Ramos (cell line): ENCODE measurements around the gene MBTPS1.

ENCODE experiments used
- in situ Hi-C: fragments of 300-500 bp; cut with MboI; formaldehyde crosslinking; loops from one replicate; pipeline ENCODE4 v1.14.3; 2022; ENCODE audit warnings: low sequenced_read_pairs; ENCODE audit not compliant: unreplicated experiment

MBTPS1 gene

GRCh38 chr16:84042308-84042878, 74.3 kb downstream of the MBTPS1 start, which contains the start of gene SLC38A8:
TSS of gene SLC38A8 (minus strand) at chr16:84042795. CDS start at chr16:84042157, 638 bp downstream.
- in situ Hi-C loops, result no loop called here

DNA sequence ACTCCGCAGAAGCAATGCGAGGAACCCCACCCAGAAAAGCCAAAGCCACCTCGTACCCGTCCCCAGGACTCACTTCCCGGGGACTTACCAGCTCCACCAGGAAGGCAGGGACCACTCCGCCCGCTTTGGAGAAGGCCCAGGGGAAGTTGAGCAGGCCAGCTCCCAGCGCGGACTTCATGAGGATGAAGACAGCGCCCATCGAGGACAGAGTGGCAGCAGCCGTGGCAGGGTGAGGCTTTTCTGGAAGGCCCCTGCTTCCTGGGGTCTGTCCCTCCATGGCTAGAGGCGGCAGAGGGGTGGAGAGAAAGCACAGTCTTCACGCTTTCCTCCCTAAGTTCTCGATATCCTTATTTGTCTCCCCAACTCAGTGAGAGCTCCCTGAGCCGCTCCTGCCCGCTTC, 74.9 kb downstream of the MBTPS1 start:
- in situ Hi-C loops, result no loop called here

DNA sequence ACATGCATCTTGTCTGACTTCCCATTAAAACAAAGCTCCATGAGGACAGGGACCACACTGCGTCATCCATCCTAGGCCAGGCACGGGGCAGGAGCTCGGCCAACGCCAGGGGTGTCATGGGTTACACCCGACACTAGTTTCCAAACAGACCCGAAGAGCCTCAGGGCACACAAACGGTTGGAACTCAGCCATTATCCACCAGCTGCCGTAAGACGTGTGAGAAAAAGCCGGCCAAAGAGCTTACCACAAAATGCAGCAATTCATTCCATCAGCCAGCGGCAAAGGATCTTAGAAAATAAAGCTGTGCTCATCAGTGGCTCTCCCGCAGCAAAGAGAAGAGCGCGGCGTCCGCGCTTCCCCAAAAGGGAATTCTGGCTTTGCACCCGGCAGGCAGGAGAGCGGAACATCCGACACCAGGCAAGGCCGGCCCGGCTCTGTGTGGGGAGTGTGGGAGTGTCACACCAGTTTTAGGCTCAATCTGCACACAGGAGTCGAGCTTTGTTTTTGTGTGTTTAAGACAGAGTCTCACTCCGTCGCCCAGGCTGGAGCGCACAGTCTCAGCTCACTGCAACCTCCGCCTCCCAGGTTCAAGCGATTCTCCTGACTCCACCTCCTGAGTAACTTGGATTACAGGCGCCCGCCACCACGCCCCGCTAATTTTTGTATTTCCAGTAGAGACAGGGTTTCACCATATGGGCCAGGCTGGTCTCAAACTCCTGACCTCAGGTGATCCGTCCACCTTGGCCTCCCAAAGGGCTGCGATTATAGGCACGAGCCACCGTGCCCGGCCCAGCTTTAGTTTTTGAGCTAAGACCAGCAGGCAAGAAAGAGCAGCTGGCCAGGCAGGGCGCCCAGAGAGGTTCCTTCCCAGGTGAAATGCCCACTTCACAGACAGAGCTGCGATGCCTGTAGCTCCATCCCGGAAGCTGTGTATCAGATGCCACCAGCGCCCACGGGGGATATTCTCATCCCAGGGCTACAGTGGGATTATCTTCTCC, 75.6 kb downstream of the MBTPS1 start:
- in situ Hi-C loops, result no loop called here

DNA sequence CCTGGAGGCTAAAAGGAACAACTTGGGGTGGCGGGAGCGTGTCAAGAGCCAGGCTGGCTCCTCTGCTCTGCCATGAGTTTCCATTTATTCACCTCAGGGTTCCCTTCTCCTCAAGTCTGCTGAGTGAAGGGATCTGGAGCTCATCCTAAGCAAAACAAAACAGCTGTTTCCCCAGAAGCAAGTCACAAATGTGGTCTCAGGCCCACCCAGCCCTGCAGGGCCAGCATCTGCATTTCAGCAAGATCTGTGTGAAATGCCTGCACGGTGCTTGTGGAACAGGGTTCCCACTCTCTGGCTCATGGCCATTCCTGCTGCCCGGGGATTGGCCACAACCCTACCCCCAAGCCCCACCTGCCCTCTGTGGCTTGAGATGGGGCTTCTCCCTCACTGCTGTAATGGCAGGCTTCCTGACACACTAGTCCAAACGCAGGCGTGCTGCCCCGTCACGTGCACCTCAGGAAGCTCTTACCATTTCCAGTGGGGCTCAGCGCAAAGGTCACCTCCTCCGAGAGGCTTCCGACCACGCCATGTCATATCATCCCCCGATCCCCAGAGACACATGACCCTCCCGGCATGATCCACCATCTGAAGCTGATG, 76.4 kb downstream of the MBTPS1 start:
- in situ Hi-C loops, result no loop called here

GRCh38 chr16:84039696-84040095, 77.0 kb downstream of the MBTPS1 start:
- in situ Hi-C loops, result no loop called here

DNA sequence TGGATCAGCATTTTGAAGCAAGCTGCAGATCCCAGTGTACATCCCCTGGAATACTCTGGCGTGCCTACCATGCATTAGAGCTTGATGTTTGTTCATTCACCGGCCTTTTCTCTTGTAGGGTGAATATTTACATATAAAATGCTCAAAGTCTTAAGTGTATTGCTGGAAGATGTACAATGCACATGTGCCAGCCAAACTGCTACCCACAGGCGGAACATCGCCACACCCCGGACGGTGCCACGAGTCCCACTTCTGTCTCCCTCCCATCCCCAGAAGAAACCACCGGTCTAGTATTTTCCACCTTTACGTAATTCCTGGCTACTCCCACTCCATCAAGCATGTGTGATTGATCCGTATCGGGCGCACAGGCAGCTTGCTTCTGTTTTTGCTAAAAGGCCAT, 78.3 kb downstream of the MBTPS1 start:
- in situ Hi-C loops, result no loop called here

- in situ Hi-C loops, result no loop called here
Observed at GRCh38 chr16:84036982-84037425, 79.7 kb downstream of the MBTPS1 start.

DNA sequence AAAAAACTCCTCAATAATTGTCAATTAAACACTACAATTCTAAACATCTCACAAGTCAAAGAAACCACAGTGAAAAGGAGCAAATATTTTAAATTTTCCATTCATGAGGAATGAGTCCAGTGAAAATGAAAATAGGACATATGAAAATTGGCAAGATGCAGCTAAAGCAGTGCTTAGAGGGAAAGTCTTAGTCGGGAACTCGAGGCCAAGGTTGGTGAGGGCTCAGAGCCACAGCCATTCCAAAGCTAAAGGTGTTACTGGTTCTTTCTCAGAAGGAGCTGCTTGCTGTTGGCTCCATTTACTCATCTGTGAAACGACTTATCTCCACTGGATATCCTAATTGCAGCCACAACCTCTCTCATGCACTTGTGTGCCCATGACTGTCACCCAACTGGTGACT, 80.6 kb downstream of the MBTPS1 start:
- in situ Hi-C loops, result no loop called here

GRCh38 chr16:84034516-84034915, 82.2 kb downstream of the MBTPS1 start:
- in situ Hi-C loops, result no loop called here

GRCh38 chr16:84033251-84034195, 83.2 kb downstream of the MBTPS1 start:
- in situ Hi-C loops, result no loop called here

GRCh38 chr16:84032458-84033178, 84.1 kb downstream of the MBTPS1 start:
- in situ Hi-C loops, result no loop called here

DNA sequence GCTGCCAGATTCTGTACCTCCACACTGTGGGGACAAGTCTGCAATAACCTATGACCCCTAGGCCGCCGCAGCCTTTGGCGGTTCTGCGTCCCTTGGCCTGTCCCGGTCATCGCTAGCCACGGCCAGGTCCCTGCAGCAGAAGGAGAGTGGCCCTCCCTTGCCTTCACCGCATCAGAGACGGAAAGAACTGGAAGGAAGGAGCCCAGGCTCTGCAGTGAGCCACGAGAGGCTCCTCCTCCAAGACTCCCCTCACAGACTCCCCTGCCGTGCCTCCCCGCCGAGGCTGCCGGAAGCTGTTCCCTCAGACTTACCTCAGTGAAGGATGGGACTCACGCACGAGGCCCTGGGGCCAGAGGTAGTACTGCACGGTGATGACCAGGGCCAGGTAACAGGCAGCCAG, 85.2 kb downstream of the MBTPS1 start:
- in situ Hi-C loops, result no loop called here

DNA sequence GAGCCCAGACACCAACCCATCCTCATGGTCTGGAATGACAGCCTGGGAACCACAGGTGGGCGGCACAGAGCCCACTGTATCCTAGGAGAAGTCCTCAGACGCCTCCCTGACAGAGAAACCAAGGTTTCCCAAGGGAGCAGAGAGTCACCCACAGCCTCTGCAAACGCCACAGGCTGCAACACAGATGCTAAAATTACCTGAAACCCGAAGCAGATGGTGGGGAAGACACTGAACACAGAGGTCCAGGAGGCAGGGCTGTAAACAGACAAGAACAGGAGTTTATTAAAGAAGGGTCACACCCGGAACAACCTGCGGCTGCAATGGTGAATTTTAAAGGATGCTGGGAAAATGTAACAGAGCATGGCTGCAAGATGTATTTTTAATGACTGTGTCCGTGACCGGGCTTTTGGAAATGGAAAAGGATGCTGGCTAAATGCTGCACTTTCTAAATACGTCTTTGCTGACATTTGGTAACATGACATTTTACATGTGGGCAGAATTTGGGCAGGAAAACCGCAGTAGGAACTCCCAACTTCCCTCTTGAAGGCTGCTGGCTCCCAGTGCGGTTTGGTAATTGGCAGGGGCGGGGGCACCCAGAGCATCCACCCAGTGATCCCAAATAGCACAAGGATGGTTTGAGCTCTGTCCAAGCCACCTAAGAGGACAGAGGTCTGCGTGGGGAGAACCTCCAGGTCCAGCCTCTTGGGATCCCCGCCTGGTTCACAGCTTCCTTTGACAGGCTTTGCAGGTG, 87.3 kb downstream of the MBTPS1 start:
- in situ Hi-C loops, result no loop called here

- in situ Hi-C loops, result no loop called here
Observed at GRCh38 chr16:84027625-84028024, 89.1 kb downstream of the MBTPS1 start.

GRCh38 chr16:84026606-84027005, 90.1 kb downstream of the MBTPS1 start:
- in situ Hi-C loops, result no loop called here

DNA sequence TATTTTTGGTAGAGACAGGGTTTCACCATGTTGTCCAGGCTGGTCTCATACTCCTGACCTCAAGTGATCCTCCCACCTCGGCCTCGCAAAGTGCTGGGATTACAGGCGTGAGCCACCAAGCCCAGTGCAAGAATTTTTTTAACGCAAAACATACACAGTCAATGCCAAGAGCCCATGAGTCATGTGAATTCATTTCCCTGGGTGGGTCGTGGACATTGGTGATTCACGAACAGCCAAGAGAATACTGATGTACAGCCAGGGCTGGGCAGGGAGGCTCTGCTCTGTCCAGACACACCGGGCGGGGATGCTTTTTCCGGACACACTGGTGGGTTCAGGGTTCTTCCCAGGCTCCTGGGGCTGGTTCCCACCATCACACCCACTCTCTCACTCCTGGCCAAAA, 91.9 kb downstream of the MBTPS1 start:
- in situ Hi-C loops, result no loop called here

DNA sequence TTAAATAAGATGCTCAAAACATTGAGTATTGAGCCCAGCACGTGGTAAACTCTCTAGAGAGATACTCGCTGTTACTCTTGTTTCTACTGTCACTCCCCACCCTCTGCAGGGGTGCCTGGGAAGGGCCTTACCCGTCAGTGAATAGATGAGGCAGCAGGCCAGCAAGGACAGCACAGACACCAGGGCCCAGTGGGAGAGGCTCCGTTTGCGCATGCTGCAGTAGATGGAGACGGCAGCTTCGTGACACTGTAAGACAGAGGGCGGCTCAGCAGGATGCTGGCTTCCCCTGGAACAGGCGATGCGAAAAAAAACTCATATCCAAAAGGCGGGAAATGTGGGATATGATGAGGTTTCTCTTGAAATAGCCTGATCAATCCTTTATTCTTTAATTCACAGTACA, 94.1 kb downstream of the MBTPS1 start:
- in situ Hi-C loops, result no loop called here

DNA sequence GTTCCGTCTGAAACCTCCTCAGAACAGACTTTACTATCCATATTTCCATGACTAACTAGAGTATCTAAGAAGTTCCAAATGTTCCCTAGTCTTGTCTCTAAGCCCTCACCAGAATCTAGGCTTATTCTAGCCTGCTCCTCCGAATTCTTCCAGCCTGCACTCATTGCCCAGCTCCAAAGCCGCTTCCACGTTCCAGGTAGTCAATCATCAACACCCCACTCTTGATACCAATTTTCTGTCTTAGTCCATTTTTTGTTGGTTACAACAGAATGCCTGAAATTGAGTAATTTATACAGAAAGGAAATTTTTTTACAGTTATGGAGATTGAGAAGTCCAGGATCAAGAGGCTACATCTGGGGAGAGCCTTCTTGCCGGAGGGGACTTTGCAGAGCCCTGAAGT, 95.3 kb downstream of the MBTPS1 start:
- in situ Hi-C loops, result no loop called here

- in situ Hi-C loops, result no loop called here
Observed at GRCh38 chr16:84020353-84020752, 96.4 kb downstream of the MBTPS1 start.
